ENCODE data around the gene ACTN1.

Gene ACTN1

DNA sequence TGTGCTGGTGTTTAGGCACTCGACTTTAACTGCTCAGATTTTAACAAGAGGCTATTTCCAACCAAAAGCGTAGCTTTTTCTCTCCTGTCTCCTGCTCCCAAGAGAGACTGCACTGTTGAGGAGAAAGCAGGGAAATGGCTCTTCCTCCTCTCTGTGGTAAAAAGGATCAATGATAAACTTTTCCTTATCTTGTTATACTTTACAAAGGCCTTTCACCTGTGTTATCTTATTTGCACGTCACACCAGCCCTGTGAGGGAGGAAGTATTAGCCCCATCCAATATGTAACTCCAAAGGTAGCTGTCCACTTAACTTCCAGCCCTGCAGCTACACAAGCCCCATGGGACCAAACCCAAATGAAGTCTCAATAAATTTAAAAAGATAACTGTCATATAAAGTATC, 153.4 kb downstream of the ACTN1 start:
- no peak for ATAC-seq (ENCODE audit: low read depth)
- Histone ChIP-seq H3K4me1 (ENCODE audit: insufficient read depth, poor library complexity, severe bottlenecking) (no peaks in the 10 kb centered on the region), H3K27ac (ENCODE audit: poor library complexity, severe bottlenecking) (no peak overlapping the region), H3K4me3 (ENCODE audit: severe bottlenecking) (no peak overlapping the region), H3K36me3 (ENCODE audit: low read depth) (no peaks in the 10 kb centered on the region), H3K27me3 (ENCODE audit: insufficient read depth, poor library complexity, severe bottlenecking) (no peaks in the 10 kb centered on the region), H3K9me3 (ENCODE audit: severe bottlenecking) (no peaks in the 10 kb centered on the region)
- TF ChIP-seq, protein P1, sequence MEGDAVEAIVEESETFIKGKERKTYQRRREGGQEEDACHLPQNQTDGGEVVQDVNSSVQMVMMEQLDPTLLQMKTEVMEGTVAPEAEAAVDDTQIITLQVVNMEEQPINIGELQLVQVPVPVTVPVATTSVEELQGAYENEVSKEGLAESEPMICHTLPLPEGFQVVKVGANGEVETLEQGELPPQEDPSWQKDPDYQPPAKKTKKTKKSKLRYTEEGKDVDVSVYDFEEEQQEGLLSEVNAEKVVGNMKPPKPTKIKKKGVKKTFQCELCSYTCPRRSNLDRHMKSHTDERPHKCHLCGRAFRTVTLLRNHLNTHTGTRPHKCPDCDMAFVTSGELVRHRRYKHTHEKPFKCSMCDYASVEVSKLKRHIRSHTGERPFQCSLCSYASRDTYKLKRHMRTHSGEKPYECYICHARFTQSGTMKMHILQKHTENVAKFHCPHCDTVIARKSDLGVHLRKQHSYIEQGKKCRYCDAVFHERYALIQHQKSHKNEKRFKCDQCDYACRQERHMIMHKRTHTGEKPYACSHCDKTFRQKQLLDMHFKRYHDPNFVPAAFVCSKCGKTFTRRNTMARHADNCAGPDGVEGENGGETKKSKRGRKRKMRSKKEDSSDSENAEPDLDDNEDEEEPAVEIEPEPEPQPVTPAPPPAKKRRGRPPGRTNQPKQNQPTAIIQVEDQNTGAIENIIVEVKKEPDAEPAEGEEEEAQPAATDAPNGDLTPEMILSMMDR (IDR thresholded peaks at IDR 0.05; ENCODE audit: poor library complexity, severe bottlenecking) = no peak
- DNase-seq (ENCODE audit: low spot score) = no peak

DNA sequence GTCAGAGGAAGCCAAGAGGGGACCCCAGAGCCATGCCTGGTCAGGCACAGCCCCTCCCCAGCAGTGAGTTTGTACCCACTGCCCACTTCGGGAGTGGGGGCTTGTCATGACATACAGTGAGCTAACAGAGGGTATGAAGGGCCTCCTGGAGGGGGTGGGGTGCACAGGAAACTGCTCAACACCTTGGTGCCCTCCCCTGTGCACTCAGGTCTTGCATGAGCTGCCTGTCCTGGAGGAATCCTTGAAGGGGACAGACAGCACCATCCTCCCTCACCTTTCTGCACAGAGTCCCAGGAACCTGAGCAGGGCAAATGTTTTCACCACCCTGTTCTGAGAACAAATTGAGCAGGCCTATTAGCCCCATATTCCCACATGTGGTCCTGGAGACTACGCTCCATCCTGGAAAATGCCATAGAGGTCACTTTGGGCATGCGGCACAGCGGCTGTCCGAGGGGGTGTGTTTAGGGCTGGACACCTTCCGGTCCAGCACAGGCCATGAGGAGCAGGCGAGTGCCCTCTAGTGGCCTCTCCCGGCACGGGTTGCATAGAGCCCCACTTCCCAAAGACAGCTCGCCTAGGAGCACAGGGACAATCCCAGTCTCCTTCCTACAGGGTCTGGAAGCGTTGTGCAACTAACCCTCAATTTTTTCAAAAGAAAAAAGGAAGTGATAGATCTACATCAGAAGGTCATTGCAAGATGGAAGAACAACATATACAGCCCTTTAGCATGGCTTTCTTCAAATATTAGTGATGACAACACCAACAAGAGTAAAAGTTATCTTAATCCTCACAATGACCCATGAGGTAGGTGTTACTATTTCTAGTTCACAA, 154.4 kb downstream of the ACTN1 start:
- DNase-seq (ENCODE audit: low spot score) = peak; percentile 85
- no peaks in the 10 kb centered on the region for H3K4me1 ChIP-seq (ENCODE audit: insufficient read depth, poor library complexity, severe bottlenecking)
- H3K27ac ChIP-seq (ENCODE audit: poor library complexity, severe bottlenecking) = no peak overlapping the region
- H3K4me3 ChIP-seq (ENCODE audit: severe bottlenecking) = no peak overlapping the region
- H3K36me3 ChIP-seq (ENCODE audit: low read depth) = no peaks in the 10 kb centered on the region
- H3K27me3 ChIP-seq (ENCODE audit: insufficient read depth, poor library complexity, severe bottlenecking) = no peaks in the 10 kb centered on the region
- peak; percentile 88 for ATAC-seq (ENCODE audit: low read depth)
- TF ChIP-seq, protein P1 (IDR thresholded peaks at IDR 0.05; ENCODE audit: poor library complexity, severe bottlenecking) = peak; percentile 97
- H3K9me3 ChIP-seq (ENCODE audit: severe bottlenecking) = no peaks in the 10 kb centered on the region

DNA sequence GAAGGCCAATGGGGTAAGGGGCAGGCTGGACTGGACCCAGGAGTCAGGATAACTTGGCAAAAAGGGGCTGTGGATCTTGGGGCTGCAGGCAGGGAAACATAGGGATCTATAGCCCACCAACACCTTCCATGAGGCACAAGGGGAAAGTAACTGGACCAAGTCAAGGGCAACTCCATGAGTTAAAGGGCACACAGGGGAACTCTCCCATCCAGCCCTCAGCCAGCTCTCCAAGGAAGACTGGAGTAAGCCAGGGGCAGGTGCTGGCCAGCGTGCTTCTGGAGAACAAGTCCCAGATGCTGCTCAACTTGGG, 154.9 kb downstream of the ACTN1 start:
- H3K4me1 ChIP-seq (ENCODE audit: insufficient read depth, poor library complexity, severe bottlenecking) = no peaks in the 10 kb centered on the region

More for the DNA sequence above, 154.9 kb downstream of the ACTN1 start:
- DNase-seq (ENCODE audit: low spot score) (no peak), ATAC-seq (ENCODE audit: low read depth) (no peak)
- Histone ChIP-seq H3K4me3 (ENCODE audit: severe bottlenecking) (no peak overlapping the region), H3K36me3 (ENCODE audit: low read depth) (no peaks in the 10 kb centered on the region), H3K27ac (ENCODE audit: poor library complexity, severe bottlenecking) (no peak overlapping the region), H3K27me3 (ENCODE audit: insufficient read depth, poor library complexity, severe bottlenecking) (no peaks in the 10 kb centered on the region), H3K9me3 (ENCODE audit: severe bottlenecking) (no peaks in the 10 kb centered on the region)
- TF ChIP-seq, protein P1 (IDR thresholded peaks at IDR 0.05; ENCODE audit: poor library complexity, severe bottlenecking) = no peak
